ENCODE data around the gene IGF2BP3.

Gene IGF2BP3

DNA sequence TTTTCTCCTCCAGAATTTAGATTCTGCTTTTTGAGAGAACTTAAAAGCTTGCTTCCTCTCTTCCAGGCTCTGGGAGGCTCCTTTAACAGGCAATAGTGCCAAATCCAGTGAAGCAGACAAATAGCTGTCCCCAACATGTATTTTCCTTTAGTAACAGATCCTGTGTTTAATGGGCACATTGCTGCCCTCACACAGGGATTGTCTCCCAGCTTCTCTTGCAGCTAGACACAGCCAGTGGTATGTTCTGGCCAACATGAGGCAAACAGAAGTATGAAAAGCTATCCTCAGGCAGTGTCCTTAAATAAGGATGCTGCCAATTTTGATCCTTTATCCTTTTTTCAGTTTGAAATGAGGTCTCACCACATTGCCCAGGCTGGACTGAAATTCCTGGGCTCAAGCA is 132.9 kb downstream of the IGF2BP3 start:
- TF ChIP-seq, protein P1, sequence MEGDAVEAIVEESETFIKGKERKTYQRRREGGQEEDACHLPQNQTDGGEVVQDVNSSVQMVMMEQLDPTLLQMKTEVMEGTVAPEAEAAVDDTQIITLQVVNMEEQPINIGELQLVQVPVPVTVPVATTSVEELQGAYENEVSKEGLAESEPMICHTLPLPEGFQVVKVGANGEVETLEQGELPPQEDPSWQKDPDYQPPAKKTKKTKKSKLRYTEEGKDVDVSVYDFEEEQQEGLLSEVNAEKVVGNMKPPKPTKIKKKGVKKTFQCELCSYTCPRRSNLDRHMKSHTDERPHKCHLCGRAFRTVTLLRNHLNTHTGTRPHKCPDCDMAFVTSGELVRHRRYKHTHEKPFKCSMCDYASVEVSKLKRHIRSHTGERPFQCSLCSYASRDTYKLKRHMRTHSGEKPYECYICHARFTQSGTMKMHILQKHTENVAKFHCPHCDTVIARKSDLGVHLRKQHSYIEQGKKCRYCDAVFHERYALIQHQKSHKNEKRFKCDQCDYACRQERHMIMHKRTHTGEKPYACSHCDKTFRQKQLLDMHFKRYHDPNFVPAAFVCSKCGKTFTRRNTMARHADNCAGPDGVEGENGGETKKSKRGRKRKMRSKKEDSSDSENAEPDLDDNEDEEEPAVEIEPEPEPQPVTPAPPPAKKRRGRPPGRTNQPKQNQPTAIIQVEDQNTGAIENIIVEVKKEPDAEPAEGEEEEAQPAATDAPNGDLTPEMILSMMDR (IDR thresholded peaks at IDR 0.05) = no peak

DNA sequence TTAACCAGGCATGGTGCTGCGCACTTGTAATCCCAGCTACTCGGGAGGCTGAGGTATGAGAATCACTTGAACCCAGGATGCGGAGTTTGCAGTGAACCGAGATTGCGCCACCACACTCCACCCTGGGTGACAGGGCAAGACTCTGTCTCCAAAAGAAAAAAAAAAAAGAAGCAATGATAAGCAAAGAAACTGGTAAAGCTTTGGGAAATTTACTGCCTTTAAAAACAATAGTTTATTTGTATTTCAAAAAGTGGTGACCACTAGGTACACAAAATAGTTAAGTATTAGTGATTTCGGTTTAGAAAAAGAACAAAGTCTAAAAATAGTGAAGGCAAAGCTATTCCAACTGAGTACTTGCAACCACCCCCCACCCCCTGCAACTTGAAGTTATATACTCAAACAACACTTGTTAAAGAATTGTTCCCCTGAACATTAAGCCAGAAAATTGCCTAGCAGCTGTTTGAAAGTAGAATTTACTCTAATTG is 133.4 kb downstream of the IGF2BP3 start:
- TF ChIP-seq, protein P1 (IDR thresholded peaks at IDR 0.05) = no peak

DNA sequence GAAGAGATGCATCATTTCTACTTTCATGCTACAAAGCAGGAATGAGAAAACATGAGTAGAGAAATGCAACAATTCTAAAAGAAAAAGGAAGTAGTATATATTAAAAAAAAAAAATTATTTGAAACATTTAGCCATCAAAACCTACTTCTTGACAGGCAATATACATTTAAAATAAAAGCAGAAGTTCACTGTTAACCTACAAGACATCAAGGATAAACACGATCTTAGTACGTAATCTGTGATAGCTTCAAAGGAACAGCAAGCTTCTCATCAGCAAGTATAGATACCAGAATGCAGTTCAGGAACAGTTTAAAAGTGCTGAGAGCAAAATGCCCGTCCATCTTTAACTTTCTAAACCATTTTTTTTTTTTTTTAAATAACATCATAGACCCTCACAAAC is 134.2 kb downstream of the IGF2BP3 start:
- TF ChIP-seq, protein P1 (IDR thresholded peaks at IDR 0.05) = no peak

DNA sequence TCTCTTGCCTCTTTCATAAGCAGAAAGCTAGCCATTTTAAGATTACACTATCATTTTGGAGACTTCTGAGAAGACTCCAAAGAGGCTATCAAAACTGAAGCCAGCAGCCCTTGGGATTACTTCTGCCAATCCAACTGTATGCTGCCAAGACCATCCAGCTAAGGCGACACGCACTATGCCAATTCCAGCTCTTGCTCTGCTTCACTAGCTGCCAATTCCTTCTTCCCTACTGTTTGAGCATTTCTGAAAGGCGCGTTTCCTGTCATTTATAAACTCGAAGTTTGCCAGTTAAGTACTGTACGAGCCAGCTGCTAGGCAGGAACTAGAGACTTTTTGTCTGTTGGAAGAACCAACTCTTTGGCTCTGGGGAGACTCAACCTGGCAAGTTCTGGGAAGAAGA is 134.7 kb downstream of the IGF2BP3 start:
- TF ChIP-seq, protein P1 (IDR thresholded peaks at IDR 0.05) = no peak

DNA sequence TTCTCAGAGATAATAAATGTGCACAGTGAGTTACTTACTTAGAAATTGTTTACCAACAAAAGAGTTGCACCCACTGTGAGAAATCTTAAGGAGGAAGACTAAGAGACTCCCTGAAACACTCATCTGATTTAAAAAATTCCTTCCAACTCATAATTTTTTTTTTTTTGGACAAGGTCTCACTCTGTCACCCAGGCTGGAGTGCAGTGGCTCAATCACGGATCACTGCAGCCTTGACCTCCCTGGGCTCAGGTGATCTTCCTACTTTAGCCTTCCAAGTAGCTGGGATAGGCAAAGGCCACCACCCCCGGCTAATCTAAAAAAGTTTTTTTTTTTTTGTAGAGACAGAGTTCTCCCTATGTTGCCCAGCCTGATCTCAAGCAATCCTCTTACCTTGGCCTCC is 135.2 kb downstream of the IGF2BP3 start:
- TF ChIP-seq, protein P1 (IDR thresholded peaks at IDR 0.05) = no peak

DNA sequence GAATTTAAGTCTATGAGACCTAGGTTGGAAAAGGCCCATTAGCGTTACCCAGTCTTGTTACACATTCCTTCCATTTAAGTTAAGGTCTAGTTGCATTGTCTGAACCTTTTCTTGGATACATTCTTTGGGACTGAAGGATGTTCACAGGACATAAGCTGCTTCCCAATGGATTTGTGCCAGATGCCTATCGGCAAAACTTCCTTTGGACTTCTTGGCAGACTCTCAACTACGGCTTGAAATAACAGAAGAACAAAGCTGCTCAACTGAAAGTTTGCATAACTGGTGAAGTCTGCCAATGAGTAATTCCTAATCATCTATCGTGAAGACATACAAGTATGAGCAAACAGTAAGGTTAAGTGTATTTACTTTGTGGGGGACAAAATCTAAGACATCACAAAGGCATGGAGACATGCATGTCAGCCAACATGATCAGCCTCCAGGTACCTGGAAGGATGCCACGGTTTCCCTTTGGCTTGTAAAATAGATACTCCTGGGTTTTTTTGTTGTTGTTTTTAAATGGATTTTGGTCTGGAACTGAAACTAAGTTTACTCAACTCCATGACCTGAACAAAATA is 135.7 kb downstream of the IGF2BP3 start:
- TF ChIP-seq, protein P1 (IDR thresholded peaks at IDR 0.05) = no peak

DNA sequence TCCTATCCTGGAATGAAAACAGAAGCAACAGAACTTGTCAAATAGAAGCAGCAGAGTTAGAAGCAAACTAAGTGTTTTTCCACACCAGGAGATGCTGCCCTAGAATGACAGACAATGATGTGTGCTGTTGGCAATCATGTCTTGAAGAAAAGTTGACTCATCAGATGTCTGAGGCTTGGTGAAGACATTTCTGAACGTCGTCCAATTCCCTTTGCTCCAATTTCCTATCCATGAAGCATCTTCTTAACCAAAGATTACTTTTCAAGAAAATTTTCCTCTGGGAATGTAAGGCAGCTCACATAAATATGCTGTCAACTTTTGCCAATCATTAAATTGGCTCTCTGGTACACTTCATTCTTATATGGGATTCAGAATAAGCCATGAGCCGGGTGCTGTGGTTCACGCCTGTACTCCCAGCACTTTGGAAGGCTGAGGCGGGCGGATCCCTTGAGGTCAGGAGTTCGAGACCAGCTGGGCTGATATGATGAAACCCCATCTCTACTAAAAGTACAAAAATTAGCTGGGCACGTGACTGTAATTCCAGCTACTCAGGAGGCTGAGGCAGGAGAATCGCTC is 136.5 kb downstream of the IGF2BP3 start:
- TF ChIP-seq, protein P1 (IDR thresholded peaks at IDR 0.05) = no peak
